GM12878 (cell line): ENCODE results near the gene GPRIN1. TPM values are rescaled to one million over a fixed set of nuclear protein-coding genes. Genes with fewer than 3 reads are reported as not detected.

Experiments
- ATAC-seq: fragments of 200-7000 bp; cut with Tn5 transposase; 3 replicates; pipeline ENCODE4 v1.9.1; 2020; ENCODE audit warnings: mild to moderate bottlenecking, moderate library complexity
- BruUV-seq: library from RNA; stranded (reverse); fragments of 400-500 nt; replicated peaks from 2 replicates; lab custom pipeline; 2021; lab: Mats Ljungman, UMichigan
- CTCF ChIA-PET: fragments of 300-600 bp; sonication (Branson Sonifier 250); formaldehyde crosslinking; extraction: SDS; loops from one replicate; lab custom pipeline; 2021; ENCODE audit warnings: inconsistent platforms; lab: Yijun Ruan, JAX
- POLR2A ChIA-PET: fragments of 350-600 bp; formaldehyde crosslinking; extraction: SDS; loops from one replicate; lab custom pipeline; 2021; ENCODE audit warnings: inconsistent platforms; lab: Charles Lee
- RAD21 ChIA-PET: fragments of 300-600 bp; sonication (Branson Sonifier 250); formaldehyde crosslinking; loops from one replicate; lab custom pipeline; 2023; ENCODE audit warnings: antibody characterized with exemption; ENCODE audit not compliant: unreplicated experiment; lab: Charles Lee
- SMC1A ChIA-PET: fragments of 300-600 bp; sonication (Branson Sonifier 250); formaldehyde crosslinking; loops from one replicate; lab custom pipeline; 2023; ENCODE audit not compliant: unreplicated experiment, uncharacterized antibody; lab: Charles Lee
- DNase-seq: peaks from one replicate; pipeline ENCODE4 v3.0.0-alpha.2; 2011; ENCODE audit warnings: low read depth, low spot score
- FAIRE-seq: peaks from 3 replicates; lab custom pipeline; 2011; peaks lifted over from hg19 to GRCh38; lab: Jason Lieb, UNC
- H2AFZ ChIP-seq: 2 replicates; pipeline ENCODE4 v1.6.0; 2011; ENCODE audit warnings: low read depth, low read length, control low read depth; ENCODE audit not compliant: control insufficient read depth
- H3K27ac ChIP-seq: 2 replicates; pipeline ENCODE4 v1.5.1; 2011; ENCODE audit warnings: control low read depth; ENCODE audit not compliant: control insufficient read depth, insufficient read depth
- H3K27me3 ChIP-seq, 2 experiments: replicated peaks in 1 of 2; 2 replicates each; pipeline versions ENCODE4 v1.6.0 to v1.6.1; 2011; ENCODE audit warnings: low read length in 1 of 2; ENCODE audit not compliant: control insufficient read depth in 2 of 2, insufficient read depth in 2 of 2
- H3K36me3 ChIP-seq, 2 experiments: 2 replicates each; pipeline ENCODE4 v1.5.1; 2011; ENCODE audit warnings: low read length in 1 of 2; ENCODE audit not compliant: control insufficient read depth in 2 of 2, insufficient read depth in 2 of 2
- H3K4me1 ChIP-seq: 2 replicates; pipeline ENCODE4 v1.6.1; 2011; ENCODE audit warnings: mild to moderate bottlenecking, low read length, moderate library complexity, mixed read lengths; ENCODE audit not compliant: control insufficient read depth, insufficient read depth
- H3K4me2 ChIP-seq: 2 replicates; pipeline ENCODE4 v1.6.0; 2011; ENCODE audit warnings: control low read depth; ENCODE audit not compliant: control insufficient read depth, insufficient read depth
- H3K4me3 ChIP-seq: fragments of 200-600 bp; sonication (generic); 2 replicates; pipeline ENCODE4 v1.5.1; 2016
- H3K79me2 ChIP-seq: 2 replicates; pipeline ENCODE4 v1.6.0; 2011; ENCODE audit warnings: low read length; ENCODE audit not compliant: control insufficient read depth, insufficient read depth
- H3K9ac ChIP-seq: 2 replicates; pipeline ENCODE4 v1.8.0; 2011; ENCODE audit warnings: low read length, control low read depth, mixed read lengths; ENCODE audit not compliant: control insufficient read depth, insufficient read depth
- H3K9me3 ChIP-seq: replicated peaks from 3 replicates; pipeline ENCODE4 v1.5.1; 2011; ENCODE audit warnings: mild to moderate bottlenecking, low read length; ENCODE audit not compliant: control insufficient read depth, insufficient read depth
- H4K20me1 ChIP-seq: 2 replicates; pipeline ENCODE4 v1.6.0; 2011; ENCODE audit not compliant: control insufficient read depth, insufficient read depth
- ATF2 ChIP-seq: IDR thresholded peaks from 2 replicates; pipeline ENCODE4 v1.6.1; 2012; ENCODE audit warnings: low read length, inconsistent platforms
- BACH1 ChIP-seq: fragments of 450-650 bp; IDR thresholded peaks from 2 replicates; pipeline ENCODE4 v1.6.1; 2017; ENCODE audit warnings: mild to moderate bottlenecking, borderline replicate concordance
- IKZF2 ChIP-seq, 2 experiments: fragments of 450-650 bp; IDR thresholded peaks; 2 replicates each; pipeline ENCODE4 v1.6.1; 2017; ENCODE audit warnings: mild to moderate bottlenecking in 2 of 2, moderate library complexity in 2 of 2
- NFIC ChIP-seq: IDR thresholded peaks from 2 replicates; pipeline ENCODE4 v1.6.1; 2012; ENCODE audit warnings: low read depth, mild to moderate bottlenecking, inconsistent platforms, low read length, moderate library complexity
- ZBTB4 ChIP-seq: fragments of 450-650 bp; formaldehyde crosslinking; IDR thresholded peaks from 2 replicates; pipeline ENCODE4 v1.4.0; 2022; ENCODE audit warnings: mild to moderate bottlenecking, moderate library complexity
- ZNF622 ChIP-seq: fragments of 450-650 bp; IDR thresholded peaks from 2 replicates; pipeline ENCODE4 v1.6.1; 2017; ENCODE audit warnings: mild to moderate bottlenecking, inconsistent platforms
- WGBS: methylation state at CpG from one replicate; pipeline ENCODE4 v1.1.6; 2016; ENCODE audit warnings: low lambda C conversion rate; ENCODE audit not compliant: insufficient replicate concordance, insufficient coverage; ENCODE audit errors: missing lambda C conversion rate; 5-methylcytosine and 5-hydroxymethylcytosine counted together
- in situ Hi-C: fragments of 300-500 bp; cut with MboI; formaldehyde crosslinking; loops from 9 replicates; pipeline ENCODE4 v1.14.3; 2018; ENCODE audit warnings: mixed read lengths
- intact Hi-C: fragments of 100-400 bp; cut with micrococcal nuclease; formaldehyde crosslinking; loops from one replicate; pipeline ENCODE4 v1.14.2; 2022; ENCODE audit not compliant: unreplicated experiment
- polyA plus RNA-seq, 11 experiments: library from polyadenylated mRNA; depleted of rRNA in 4 of 11; unstranded in 6 of 11; stranded (reverse) in 5 of 11; fragments of >200 nt; fragmentation: Nextera tagmentation in 4 of 11; fragmentation: Illumina TruSeq in 1 of 11; extraction: Ambion mirVana in 4 of 11; extraction: Trizol in 1 of 11; gene quantifications; 1 replicate in 1 of 11; 2 replicates in 10 of 11; pipeline versions ENCODE4 v1.2.1 to v1.2.3, GENCODE V29; 2011 to 2016; ENCODE audit warnings: inconsistent platforms in 2 of 11, missing spikeins in 2 of 11, low read depth in 1 of 11
- total RNA-seq, 4 experiments: library from RNA; depleted of rRNA in 3 of 4; stranded (reverse); fragments of >200 nt in 3 of 4; fragmentation: Illumina TruSeq in 1 of 4; extraction: Trizol in 1 of 4; gene quantifications; 2 replicates each; pipeline versions ENCODE4 v1.2.1 to v1.2.3, GENCODE V29; 2013 to 2021
- TF ChIP-seq, protein P1 (sequence below): fragments of 450-650 bp; IDR thresholded peaks from 2 replicates; pipeline ENCODE4 v1.6.1; 2016; ENCODE audit warnings: mild to moderate bottlenecking

GPRIN1 gene
- total and polyA plus RNA-seq, 10 of the 15 experiments (the other 5 are each of a cell fraction or from before 2014, with no cell fraction given), result 0.52 to 16.3 (median 4.5) TPM

DNA sequence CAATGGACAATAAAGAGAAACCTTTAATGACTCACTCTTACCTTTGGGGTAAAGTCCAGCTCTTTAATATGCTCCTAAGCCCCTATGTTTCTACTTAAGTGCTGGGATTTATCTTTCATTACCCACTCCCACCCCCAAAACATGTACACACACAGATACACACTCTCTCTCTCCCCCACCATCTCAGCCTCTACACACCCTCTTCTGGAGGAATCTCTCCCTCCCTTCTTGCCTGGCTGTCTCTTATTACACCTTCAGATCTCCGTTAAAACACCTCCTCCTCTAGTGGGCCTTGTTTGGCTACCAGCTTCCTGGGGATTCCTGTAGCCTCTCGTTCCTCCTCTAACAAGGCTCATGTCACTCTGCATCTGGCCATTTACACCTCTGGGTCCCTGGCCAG lies 6.9 kb downstream of the GPRIN1 start:
- TF ChIP-seq, protein P1, sequence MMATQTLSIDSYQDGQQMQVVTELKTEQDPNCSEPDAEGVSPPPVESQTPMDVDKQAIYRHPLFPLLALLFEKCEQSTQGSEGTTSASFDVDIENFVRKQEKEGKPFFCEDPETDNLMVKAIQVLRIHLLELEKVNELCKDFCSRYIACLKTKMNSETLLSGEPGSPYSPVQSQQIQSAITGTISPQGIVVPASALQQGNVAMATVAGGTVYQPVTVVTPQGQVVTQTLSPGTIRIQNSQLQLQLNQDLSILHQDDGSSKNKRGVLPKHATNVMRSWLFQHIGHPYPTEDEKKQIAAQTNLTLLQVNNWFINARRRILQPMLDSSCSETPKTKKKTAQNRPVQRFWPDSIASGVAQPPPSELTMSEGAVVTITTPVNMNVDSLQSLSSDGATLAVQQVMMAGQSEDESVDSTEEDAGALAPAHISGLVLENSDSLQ, result no peak
- no peak for TF ChIP-seq ZNF622
- no peak for TF ChIP-seq BACH1
- no peak for TF ChIP-seq IKZF2 (IDR thresholded peaks at IDR 0.05)
- TF ChIP-seq ZBTB4 (CRISPR knock-in tag), result no peak
- no peak for TF ChIP-seq NFIC
- TF ChIP-seq ATF2, result no peak
- TF ChIP-seq, all 136 proteins: peak for 0
- H3K36me3 ChIP-seq, result no peaks in the 10 kb centered on the region
- in situ Hi-C loops (no loop called here), intact Hi-C loops (no loop called here)
- H3K27me3 ChIP-seq, result no peaks in the 10 kb centered on the region
- H3K27ac ChIP-seq, result no peak overlapping the region
- no peaks in the 10 kb centered on the region for H4K20me1 ChIP-seq
- no peaks in the 10 kb centered on the region for H3K4me1 ChIP-seq
- ChIA-PET RAD21 (no interaction called here), CTCF (no interaction called here), POLR2A (no interaction called here), SMC1A (no interaction called here)
- no peak overlapping the region for H2AFZ ChIP-seq
- H3K79me2 ChIP-seq, result no peaks in the 10 kb centered on the region
- no peak overlapping the region for H3K9ac ChIP-seq
- DNase-seq (no peak), ATAC-seq (no peak), FAIRE-seq (no peak)
- BruUV-seq, result no TSS peak
- no peak overlapping the region for H3K4me3 ChIP-seq
- H3K4me2 ChIP-seq, result no peak overlapping the region
- WGBS, result 45% methylated on average over 2 of the region's 2 CpGs
- no peaks in the 10 kb centered on the region for H3K9me3 ChIP-seq
